HEK293 (cell line): ENCODE results near the gene CDKAL1.
A peak's percentile ranks its signal among the peaks of the same experiment; 100 is the strongest.

Source experiments
- CTCF ChIA-PET: fragments of 350-600 bp; formaldehyde crosslinking; extraction: SDS; loops from one replicate; lab custom pipeline; 2021; ENCODE audit warnings: antibody characterized with exemption; lab: Yijun Ruan, JAX
- POLR2A ChIA-PET: fragments of 300-600 bp; formaldehyde crosslinking; extraction: SDS; loops from one replicate; lab custom pipeline; 2020; ENCODE audit warnings: antibody characterized with exemption, inconsistent platforms; lab: Yijun Ruan, JAX
- H3K27ac ChIP-seq: fragments of 200-500 bp; sonication (Bioruptor generic); 2 replicates; pipeline ENCODE4 v1.5.1; 2014; ENCODE audit warnings: low read depth, low read length, control low read depth, inconsistent platforms; ENCODE audit errors: extremely low read depth
- H3K36me3 ChIP-seq, 2 experiments: fragments of 200-500 bp in 1 of 2; sonication (Bioruptor generic) in 1 of 2; 1 replicate in 1 of 2; 2 replicates in 1 of 2; pipeline ENCODE4 v1.5.1; 2014 to 2017; ENCODE audit warnings: inconsistent platforms in 2 of 2, low read length in 2 of 2; ENCODE audit not compliant: control insufficient read depth in 2 of 2, insufficient read depth in 1 of 2
- H3K4me1 ChIP-seq: fragments of 200-500 bp; sonication (Bioruptor generic); 2 replicates; pipeline ENCODE4 v1.5.1; 2014; ENCODE audit warnings: mild to moderate bottlenecking, low read length, inconsistent platforms; ENCODE audit not compliant: control insufficient read depth, insufficient read depth
- H3K4me3 ChIP-seq: 2 replicates; pipeline ENCODE4 v1.5.1; 2011; ENCODE audit warnings: low read depth, mild to moderate bottlenecking, control low read depth, low read length, moderate library complexity
- H3K9me3 ChIP-seq: fragments of 200-500 bp; sonication (Bioruptor generic); 2 replicates; pipeline ENCODE4 v1.5.1; 2014; ENCODE audit warnings: low read depth, low read length, inconsistent platforms; ENCODE audit not compliant: control insufficient read depth, insufficient read depth
- KLF16 ChIP-seq: fragments of 450-650 bp; formaldehyde crosslinking; IDR thresholded peaks from 2 replicates; pipeline ENCODE4 v1.5.1; 2017; ENCODE audit warnings: missing biosample characterization, missing genetic modification characterization
- KLF9 ChIP-seq: fragments of 450-650 bp; formaldehyde crosslinking; IDR thresholded peaks from 2 replicates; pipeline ENCODE4 v1.5.1; 2016; ENCODE audit warnings: missing biosample characterization, missing genetic modification characterization, low read depth
- MYNN ChIP-seq: fragments of 450-650 bp; formaldehyde crosslinking; IDR thresholded peaks from 2 replicates; pipeline ENCODE4 v1.5.1; 2016; ENCODE audit warnings: missing biosample characterization, missing genetic modification characterization, borderline replicate concordance
- OVOL3 ChIP-seq: fragments of 450-650 bp; formaldehyde crosslinking; IDR thresholded peaks from 2 replicates; pipeline ENCODE4 v1.5.1; 2016; ENCODE audit warnings: missing biosample characterization, missing genetic modification characterization
- SETDB1 ChIP-seq: IDR thresholded peaks from one replicate; pipeline ENCODE4 v1.6.1; 2017; ENCODE audit warnings: mild to moderate bottlenecking, low read length, moderate library complexity, mixed read lengths; ENCODE audit not compliant: insufficient read length
- YY1 ChIP-seq: fragments of 450-650 bp; formaldehyde crosslinking; IDR thresholded peaks from 2 replicates; pipeline ENCODE4 v1.5.1; 2018; ENCODE audit warnings: missing biosample characterization, missing genetic modification characterization
- ZFP3 ChIP-seq: fragments of 450-650 bp; formaldehyde crosslinking; IDR thresholded peaks from 2 replicates; pipeline ENCODE4 v1.5.1; 2016; ENCODE audit warnings: low read depth, missing biosample characterization, missing genetic modification characterization
- ZNF138 ChIP-seq: fragments of 450-650 bp; formaldehyde crosslinking; IDR thresholded peaks from 2 replicates; pipeline ENCODE4 v1.5.1; 2016; ENCODE audit warnings: missing biosample characterization, missing genetic modification characterization, borderline replicate concordance
- ZNF2 ChIP-seq: fragments of 450-650 bp; formaldehyde crosslinking; IDR thresholded peaks from 2 replicates; pipeline ENCODE4 v1.5.1; 2016; ENCODE audit warnings: missing biosample characterization, missing genetic modification characterization
- ZNF24 ChIP-seq: fragments of 450-650 bp; formaldehyde crosslinking; IDR thresholded peaks from 2 replicates; pipeline ENCODE4 v1.5.1; 2016; ENCODE audit warnings: missing biosample characterization, missing genetic modification characterization
- ZNF426 ChIP-seq: fragments of 450-650 bp; formaldehyde crosslinking; IDR thresholded peaks from 2 replicates; pipeline ENCODE4 v1.5.1; 2017; ENCODE audit warnings: missing biosample characterization, missing genetic modification characterization, mild to moderate bottlenecking, inconsistent platforms, moderate library complexity
- ZNF596 ChIP-seq: fragments of 450-650 bp; IDR thresholded peaks from 2 replicates; pipeline ENCODE4 v1.5.0; 2018; ENCODE audit warnings: missing biosample characterization, mild to moderate bottlenecking, missing genetic modification characterization, moderate library complexity
- ZNF626 ChIP-seq: fragments of 450-650 bp; sonication (Bioruptor Pico); formaldehyde crosslinking; IDR thresholded peaks from 2 replicates; pipeline ENCODE4 v1.5.1; 2018; ENCODE audit warnings: missing biosample characterization, missing genetic modification characterization, inconsistent platforms
- ZNF654 ChIP-seq: fragments of 450-650 bp; formaldehyde crosslinking; IDR thresholded peaks from 2 replicates; pipeline ENCODE4 v1.5.1; 2016; ENCODE audit warnings: low read depth, missing biosample characterization, missing genetic modification characterization
- ZNF677 ChIP-seq: fragments of 450-650 bp; IDR thresholded peaks from 2 replicates; pipeline ENCODE4 v1.5.0; 2018; ENCODE audit warnings: missing biosample characterization, mild to moderate bottlenecking, missing genetic modification characterization, moderate library complexity
- ZSCAN30 ChIP-seq: fragments of 450-650 bp; IDR thresholded peaks from 2 replicates; pipeline ENCODE4 v1.5.1; 2018; ENCODE audit warnings: missing biosample characterization, mild to moderate bottlenecking, missing genetic modification characterization, moderate library complexity
- TF ChIP-seq, protein P1 (sequence below): fragments of 450-650 bp; IDR thresholded peaks from 2 replicates; pipeline ENCODE4 v1.5.1; 2018; ENCODE audit warnings: missing biosample characterization, mild to moderate bottlenecking, missing genetic modification characterization
- TF ChIP-seq, protein P2 (sequence below): fragments of 450-650 bp; formaldehyde crosslinking; IDR thresholded peaks from 2 replicates; pipeline ENCODE4 v1.5.1; 2016; ENCODE audit warnings: missing biosample characterization, missing genetic modification characterization
- TF ChIP-seq, protein P3 (sequence below): fragments of 450-650 bp; formaldehyde crosslinking; IDR thresholded peaks from 2 replicates; pipeline ENCODE4 v1.5.1; 2016; ENCODE audit warnings: missing biosample characterization, missing genetic modification characterization
- TF ChIP-seq, protein P4 (sequence below): fragments of 450-650 bp; formaldehyde crosslinking; IDR thresholded peaks from 2 replicates; pipeline ENCODE4 v1.5.1; 2016; ENCODE audit warnings: missing biosample characterization, missing genetic modification characterization

CDKAL1 gene

DNA sequence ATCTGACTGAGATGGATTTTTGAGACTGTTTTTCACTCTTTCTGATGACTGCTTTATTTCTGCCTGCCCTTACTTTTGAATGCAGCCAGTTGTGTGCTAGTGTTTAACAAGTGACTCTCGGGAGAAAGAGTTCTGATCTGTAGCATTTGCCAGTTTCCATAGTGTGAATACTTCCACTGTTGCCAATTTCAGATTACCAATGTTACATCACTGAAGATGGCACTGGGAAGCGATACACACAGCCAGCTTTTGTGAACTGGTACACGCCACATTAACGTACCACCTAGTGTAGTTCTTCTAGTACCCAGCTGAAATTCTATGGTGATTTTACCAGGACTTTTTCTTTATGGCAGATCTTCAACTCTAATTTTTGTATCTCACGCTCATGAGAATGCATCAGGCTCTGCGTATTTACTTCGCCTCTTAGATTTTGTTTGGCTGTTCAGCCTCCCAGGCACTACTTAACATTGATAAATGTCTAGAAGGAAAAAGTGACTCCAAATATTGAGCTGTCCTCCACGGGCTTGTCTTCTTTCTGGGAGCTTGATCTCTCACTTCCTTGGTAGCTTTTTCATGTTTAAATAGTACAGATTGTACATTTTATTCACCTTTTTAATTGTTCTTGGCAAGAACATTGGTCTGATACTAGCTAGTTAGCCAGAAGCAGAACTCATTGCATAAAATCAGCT lies 537.7 kb downstream of the CDKAL1 start:
- Histone ChIP-seq H3K9me3 (no peaks in the 10 kb centered on the region; the same call in 1 of the 2 replicates), H3K4me1 (no peaks in the 10 kb centered on the region), H3K4me3 (no peak overlapping the region), H3K27ac (no peak overlapping the region), H3K36me3 (no peaks in the 10 kb centered on the region)
- TF ChIP-seq ZNF2 (tag by site-specific recombination) = no peak
- TF ChIP-seq, protein P1, sequence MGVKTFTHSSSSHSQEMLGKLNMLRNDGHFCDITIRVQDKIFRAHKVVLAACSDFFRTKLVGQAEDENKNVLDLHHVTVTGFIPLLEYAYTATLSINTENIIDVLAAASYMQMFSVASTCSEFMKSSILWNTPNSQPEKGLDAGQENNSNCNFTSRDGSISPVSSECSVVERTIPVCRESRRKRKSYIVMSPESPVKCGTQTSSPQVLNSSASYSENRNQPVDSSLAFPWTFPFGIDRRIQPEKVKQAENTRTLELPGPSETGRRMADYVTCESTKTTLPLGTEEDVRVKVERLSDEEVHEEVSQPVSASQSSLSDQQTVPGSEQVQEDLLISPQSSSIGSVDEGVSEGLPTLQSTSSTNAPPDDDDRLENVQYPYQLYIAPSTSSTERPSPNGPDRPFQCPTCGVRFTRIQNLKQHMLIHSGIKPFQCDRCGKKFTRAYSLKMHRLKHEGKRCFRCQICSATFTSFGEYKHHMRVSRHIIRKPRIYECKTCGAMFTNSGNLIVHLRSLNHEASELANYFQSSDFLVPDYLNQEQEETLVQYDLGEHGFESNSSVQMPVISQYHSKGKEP = no peak
- TF ChIP-seq ZNF24 = no peak
- no peak for TF ChIP-seq ZFP3
- no peak for TF ChIP-seq MYNN
- TF ChIP-seq ZSCAN30 (tag by site-specific recombination) = no peak
- no peak for TF ChIP-seq ZNF138
- TF ChIP-seq KLF9 (tag by site-specific recombination) = no peak
- ChIA-PET POLR2A (interaction anchor here (0.5 kb wide), 1 partner anchor 22 kb away, joined by 3 read pairs; no protein-coding TSS in a partner anchor), CTCF (interaction anchor here (0.6 to 0.7 kb wide), 2 partner anchors 10 to 1478 kb away, joined by 3 read pairs; no protein-coding TSS in a partner anchor)

DNA sequence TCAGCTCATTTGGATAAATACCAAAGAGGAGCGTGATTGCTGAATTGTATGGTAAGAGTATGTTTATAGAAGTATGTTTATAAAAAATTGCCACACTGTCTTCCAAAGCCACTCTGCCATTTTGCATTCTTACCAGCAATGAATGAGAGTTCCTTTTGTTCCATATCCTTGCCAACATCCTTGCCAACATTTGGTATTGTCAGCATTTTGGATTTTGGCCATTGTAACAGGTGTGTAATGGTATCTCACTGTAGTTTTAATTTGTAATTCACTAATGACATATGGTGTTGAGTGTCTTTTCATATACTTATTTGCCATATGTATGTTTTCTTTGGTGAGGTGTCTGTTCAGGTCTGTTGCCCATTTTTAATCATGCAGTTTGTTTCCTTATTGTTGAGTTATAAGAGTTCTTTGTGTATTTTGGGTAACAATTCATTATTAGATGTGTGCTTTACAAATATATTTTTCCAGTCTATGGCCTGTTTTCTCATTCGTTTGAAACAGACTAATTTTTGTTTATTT lies 539.1 kb downstream of the CDKAL1 start:
- peak; percentile 37 for TF ChIP-seq SETDB1
- no peak for TF ChIP-seq YY1 (tag by site-specific recombination)
- Histone ChIP-seq H3K4me3 (no peak overlapping the region), H3K9me3 (no peaks in the 10 kb centered on the region; the same call in 1 of the 2 replicates), H3K4me1 (no peaks in the 10 kb centered on the region), H3K36me3 (no peaks in the 10 kb centered on the region), H3K27ac (no peak overlapping the region)
- POLR2A ChIA-PET = interaction anchor here (1.3 kb wide), 1 partner anchor 520 kb away, joined by 3 read pairs; the partner anchor contains the start of gene SOX4
- CTCF ChIA-PET = interaction anchor here (0.5 kb wide), 1 partner anchor 213 kb away, joined by 3 read pairs; no protein-coding TSS in a partner anchor

DNA sequence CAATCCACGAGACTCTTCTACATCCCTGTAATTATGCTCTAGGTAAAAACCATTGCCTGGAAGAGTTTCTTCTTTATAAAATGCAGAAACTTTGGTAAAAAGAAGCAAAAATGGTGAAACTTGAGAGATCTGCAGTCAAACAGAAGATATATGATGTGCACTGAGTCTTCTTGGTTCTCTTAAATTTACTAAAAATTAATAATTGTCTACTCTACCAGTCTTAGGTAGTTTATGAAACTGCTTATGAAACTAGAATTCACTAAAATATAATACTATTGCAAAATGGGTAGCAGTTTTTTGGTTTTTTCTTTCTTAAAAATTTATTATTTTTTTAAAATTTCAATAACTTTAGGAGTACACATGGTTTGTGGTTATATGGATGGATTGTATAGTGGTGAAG lies 540.2 kb downstream of the CDKAL1 start:
- H3K27ac ChIP-seq = no peak overlapping the region
- no peaks in the 10 kb centered on the region for H3K4me1 ChIP-seq
- POLR2A ChIA-PET = interaction anchor here (1.3 kb wide), 1 partner anchor 519 kb away, joined by 3 read pairs; the partner anchor contains the start of gene SOX4
- no peak overlapping the region for H3K4me3 ChIP-seq
- CTCF ChIA-PET = interaction anchor here (0.5 kb wide), 1 partner anchor 24 kb away, joined by 4 read pairs; no protein-coding TSS in a partner anchor
- no peaks in the 10 kb centered on the region for H3K36me3 ChIP-seq
- no peaks in the 10 kb centered on the region; the same call in 1 of the 2 replicates for H3K9me3 ChIP-seq
- TF ChIP-seq, protein P2, sequence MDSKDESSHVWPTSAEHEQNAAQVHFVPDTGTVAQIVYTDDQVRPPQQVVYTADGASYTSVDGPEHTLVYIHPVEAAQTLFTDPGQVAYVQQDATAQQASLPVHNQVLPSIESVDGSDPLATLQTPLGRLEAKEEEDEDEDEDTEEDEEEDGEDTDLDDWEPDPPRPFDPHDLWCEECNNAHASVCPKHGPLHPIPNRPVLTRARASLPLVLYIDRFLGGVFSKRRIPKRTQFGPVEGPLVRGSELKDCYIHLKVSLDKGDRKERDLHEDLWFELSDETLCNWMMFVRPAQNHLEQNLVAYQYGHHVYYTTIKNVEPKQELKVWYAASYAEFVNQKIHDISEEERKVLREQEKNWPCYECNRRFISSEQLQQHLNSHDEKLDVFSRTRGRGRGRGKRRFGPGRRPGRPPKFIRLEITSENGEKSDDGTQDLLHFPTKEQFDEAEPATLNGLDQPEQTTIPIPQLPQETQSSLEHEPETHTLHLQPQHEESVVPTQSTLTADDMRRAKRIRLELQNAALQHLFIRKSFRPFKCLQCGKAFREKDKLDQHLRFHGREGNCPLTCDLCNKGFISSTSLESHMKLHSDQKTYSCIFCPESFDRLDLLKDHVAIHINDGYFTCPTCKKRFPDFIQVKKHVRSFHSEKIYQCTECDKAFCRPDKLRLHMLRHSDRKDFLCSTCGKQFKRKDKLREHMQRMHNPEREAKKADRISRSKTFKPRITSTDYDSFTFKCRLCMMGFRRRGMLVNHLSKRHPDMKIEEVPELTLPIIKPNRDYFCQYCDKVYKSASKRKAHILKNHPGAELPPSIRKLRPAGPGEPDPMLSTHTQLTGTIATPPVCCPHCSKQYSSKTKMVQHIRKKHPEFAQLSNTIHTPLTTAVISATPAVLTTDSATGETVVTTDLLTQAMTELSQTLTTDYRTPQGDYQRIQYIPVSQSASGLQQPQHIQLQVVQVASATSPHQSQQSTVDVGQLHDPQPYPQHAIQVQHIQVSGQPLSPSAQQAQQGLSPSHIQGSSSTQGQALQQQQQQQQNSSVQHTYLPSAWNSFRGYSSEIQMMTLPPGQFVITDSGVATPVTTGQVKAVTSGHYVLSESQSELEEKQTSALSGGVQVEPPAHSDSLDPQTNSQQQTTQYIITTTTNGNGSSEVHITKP (tag by site-specific recombination) = no peak
- TF ChIP-seq ZNF426 (tag by site-specific recombination) (no peak), KLF16 (no peak), ZNF596 (tag by site-specific recombination) (no peak), ZNF654 (tag by site-specific recombination) (no peak), OVOL3 (tag by site-specific recombination) (no peak), ZNF626 (tag by site-specific recombination) (no peak), ZNF677 (tag by site-specific recombination) (no peak)
- TF ChIP-seq, protein P3, sequence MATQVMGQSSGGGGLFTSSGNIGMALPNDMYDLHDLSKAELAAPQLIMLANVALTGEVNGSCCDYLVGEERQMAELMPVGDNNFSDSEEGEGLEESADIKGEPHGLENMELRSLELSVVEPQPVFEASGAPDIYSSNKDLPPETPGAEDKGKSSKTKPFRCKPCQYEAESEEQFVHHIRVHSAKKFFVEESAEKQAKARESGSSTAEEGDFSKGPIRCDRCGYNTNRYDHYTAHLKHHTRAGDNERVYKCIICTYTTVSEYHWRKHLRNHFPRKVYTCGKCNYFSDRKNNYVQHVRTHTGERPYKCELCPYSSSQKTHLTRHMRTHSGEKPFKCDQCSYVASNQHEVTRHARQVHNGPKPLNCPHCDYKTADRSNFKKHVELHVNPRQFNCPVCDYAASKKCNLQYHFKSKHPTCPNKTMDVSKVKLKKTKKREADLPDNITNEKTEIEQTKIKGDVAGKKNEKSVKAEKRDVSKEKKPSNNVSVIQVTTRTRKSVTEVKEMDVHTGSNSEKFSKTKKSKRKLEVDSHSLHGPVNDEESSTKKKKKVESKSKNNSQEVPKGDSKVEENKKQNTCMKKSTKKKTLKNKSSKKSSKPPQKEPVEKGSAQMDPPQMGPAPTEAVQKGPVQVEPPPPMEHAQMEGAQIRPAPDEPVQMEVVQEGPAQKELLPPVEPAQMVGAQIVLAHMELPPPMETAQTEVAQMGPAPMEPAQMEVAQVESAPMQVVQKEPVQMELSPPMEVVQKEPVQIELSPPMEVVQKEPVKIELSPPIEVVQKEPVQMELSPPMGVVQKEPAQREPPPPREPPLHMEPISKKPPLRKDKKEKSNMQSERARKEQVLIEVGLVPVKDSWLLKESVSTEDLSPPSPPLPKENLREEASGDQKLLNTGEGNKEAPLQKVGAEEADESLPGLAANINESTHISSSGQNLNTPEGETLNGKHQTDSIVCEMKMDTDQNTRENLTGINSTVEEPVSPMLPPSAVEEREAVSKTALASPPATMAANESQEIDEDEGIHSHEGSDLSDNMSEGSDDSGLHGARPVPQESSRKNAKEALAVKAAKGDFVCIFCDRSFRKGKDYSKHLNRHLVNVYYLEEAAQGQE (tag by site-specific recombination) = no peak
- TF ChIP-seq, protein P4, sequence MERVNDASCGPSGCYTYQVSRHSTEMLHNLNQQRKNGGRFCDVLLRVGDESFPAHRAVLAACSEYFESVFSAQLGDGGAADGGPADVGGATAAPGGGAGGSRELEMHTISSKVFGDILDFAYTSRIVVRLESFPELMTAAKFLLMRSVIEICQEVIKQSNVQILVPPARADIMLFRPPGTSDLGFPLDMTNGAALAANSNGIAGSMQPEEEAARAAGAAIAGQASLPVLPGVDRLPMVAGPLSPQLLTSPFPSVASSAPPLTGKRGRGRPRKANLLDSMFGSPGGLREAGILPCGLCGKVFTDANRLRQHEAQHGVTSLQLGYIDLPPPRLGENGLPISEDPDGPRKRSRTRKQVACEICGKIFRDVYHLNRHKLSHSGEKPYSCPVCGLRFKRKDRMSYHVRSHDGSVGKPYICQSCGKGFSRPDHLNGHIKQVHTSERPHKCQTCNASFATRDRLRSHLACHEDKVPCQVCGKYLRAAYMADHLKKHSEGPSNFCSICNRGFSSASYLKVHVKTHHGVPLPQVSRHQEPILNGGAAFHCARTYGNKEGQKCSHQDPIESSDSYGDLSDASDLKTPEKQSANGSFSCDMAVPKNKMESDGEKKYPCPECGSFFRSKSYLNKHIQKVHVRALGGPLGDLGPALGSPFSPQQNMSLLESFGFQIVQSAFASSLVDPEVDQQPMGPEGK (tag by site-specific recombination) = no peak
